B cell (primary cell): ENCODE data around the gene ZNF98.

ENCODE experiments used
- EZH2 ChIP-seq: IDR thresholded peaks from 2 replicates; pipeline ENCODE4 v1.6.1; 2012; ENCODE audit warnings: borderline replicate concordance, low read depth, mild to moderate bottlenecking, moderate library complexity, low read length; ENCODE audit not compliant: insufficient read depth, poor library complexity, severe bottlenecking
- TF ChIP-seq, protein P1 (sequence below): fragments of 200-600 bp; IDR thresholded peaks from one replicate; pipeline ENCODE4 v1.8.0; 2022; ENCODE audit warnings: antibody characterized with exemption, mild to moderate bottlenecking

GRCh38 chr19:22354665-22355064 lies 67.5 kb downstream of the ZNF98 start:
- TF ChIP-seq, protein P1, sequence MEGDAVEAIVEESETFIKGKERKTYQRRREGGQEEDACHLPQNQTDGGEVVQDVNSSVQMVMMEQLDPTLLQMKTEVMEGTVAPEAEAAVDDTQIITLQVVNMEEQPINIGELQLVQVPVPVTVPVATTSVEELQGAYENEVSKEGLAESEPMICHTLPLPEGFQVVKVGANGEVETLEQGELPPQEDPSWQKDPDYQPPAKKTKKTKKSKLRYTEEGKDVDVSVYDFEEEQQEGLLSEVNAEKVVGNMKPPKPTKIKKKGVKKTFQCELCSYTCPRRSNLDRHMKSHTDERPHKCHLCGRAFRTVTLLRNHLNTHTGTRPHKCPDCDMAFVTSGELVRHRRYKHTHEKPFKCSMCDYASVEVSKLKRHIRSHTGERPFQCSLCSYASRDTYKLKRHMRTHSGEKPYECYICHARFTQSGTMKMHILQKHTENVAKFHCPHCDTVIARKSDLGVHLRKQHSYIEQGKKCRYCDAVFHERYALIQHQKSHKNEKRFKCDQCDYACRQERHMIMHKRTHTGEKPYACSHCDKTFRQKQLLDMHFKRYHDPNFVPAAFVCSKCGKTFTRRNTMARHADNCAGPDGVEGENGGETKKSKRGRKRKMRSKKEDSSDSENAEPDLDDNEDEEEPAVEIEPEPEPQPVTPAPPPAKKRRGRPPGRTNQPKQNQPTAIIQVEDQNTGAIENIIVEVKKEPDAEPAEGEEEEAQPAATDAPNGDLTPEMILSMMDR, result no peak
- TF ChIP-seq EZH2, result no peak
